ENCODE measurements around the gene CACNB3.

CACNB3 gene

DNA sequence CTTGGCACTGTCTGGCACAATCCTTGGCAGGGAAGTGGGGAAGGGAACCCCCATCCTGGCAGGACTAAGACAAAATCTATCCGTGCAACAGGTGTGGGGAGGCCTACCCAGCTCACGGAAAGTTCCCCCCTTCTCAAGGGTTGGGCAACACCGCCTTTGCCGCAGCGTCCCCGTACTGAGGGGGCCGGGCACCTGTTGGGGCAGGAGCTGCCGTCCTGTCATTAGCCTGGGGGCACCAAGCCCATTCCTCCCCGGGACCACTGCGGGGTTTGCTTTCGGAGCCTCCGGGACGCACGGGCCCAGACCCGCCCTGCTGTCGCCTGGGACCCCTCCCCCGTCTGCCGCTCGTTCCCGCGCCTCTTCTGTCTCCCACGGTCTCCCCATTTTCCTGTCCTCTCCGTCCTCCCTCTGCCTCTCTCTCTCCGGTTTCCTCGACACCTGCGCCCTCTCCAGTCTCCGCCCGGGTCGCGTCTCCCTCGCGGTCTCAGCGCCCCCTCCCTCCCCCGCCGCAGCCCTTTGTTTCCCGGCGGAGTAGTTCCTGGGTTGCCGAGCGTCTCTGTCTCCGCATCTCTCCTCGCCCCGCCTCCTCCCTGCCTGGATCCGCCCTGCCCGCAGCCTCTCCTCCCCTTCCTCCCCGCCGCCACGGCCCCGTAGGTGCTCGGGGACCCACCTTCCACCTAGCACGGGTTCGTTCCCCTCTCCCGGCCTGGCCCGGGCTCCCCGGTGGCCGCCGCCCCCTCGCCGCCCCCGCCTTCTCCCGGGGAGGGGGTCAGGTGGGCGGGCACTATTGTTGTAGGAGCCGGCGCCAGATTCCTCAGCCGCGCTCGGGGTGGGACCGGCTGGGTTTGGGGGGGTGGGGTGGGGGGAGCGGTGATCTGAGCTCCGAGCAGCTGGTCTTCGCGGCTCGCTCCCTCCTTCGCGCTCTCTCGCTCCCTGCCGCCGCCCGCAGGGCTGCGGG, at the start of gene CACNB3:
Gene CACNB3 (plus strand): TSS at position 624 of the 958 bp plus-strand sequence. CDS start 434 bp downstream, outside the sequence.
- peak; percentile 36 to 92 (median 76) for DNase-seq
- intact Hi-C loops (cut with DNase I) = no loop called here

DNA sequence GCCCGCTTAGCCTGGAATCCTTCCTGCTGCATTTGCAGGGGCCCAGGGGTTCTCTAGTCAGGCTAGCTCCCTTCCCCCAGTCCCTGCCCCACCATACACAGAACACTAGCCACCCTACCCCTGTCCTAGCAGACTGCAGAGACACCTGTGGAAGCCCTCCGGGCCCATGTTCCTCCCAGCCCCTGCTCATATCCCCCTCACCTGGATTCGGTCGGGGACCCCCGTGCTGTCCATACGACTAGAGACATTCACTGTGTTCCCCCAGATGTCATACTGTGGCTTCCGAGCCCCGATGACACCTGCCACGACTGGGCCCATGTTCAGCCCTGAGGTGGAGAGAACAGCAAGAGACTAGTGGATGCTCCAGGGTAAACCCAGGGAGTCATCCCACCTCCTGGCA, 49.6 kb upstream of the CACNB3 start:
- intact Hi-C loops (cut with DNase I) = no loop called here
- no peak for DNase-seq

DNA sequence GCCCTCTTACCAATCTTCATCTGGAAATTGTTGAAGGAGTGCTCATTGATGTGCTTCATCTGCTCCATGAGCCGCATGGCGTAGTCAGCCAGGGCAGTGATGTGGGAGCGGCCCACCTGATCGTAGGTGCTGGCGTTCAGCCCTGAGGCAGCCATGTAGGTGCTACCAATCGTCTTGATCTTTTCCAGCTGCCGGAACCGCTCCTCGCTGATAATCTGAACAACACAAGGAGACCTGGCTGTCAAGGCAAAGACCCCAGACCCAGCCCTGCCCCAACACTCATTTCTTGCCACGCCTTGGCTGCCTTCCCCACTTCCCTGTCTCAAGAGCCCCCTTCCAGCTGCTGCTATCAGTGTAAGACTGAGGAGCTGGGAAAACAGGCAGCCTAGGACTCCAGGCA, 47.5 kb upstream of the CACNB3 start:
- intact Hi-C loops (cut with DNase I) = no loop called here
- DNase-seq = no peak

DNA sequence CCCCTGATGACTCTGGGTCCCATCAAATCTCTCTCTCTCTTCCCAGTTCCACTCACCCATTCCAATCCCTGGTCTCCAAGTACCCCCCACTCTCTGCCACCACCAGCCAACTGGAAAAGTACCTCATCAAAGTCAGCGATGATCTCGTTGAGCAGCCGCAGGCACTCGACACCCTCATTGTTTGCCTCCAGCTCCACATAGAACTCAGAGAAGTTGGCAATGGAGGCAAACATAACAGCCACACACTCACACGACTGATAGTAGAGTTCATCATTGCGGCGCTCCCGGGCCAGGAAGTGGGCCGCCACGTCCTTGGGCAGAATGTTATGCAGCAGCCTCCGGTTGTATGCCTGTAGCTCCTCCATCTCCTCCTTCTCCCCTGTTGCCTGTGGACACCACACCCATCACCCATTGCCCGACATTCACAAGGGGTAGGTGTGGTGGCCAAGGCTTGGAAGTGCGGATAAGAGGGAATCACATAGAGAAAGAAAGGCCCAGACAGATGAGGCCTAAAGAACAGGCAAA, 46.6 kb upstream of the CACNB3 start:
- intact Hi-C loops (cut with DNase I) = no loop called here

DNA sequence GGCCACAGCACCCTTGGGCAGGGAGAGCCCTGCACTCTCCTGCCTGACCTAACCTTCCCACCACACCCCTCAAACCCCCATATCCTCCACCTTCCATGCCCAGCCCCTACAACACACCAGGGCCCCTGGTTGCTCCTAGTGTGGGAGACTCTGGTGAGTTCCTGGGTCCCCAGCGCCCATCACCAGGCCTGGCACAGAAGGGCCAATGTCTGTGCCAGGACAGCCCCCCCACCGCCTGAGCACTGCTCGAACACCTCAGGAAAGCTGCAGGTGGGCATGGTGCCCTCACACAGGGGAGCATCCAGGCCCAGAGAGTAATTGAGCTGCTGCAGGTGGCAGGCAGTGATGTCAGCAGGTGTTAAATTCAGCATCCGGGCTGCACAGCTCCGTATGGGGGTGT, 44.6 kb upstream of the CACNB3 start:
- intact Hi-C loops (cut with DNase I) = no loop called here
- no peak for DNase-seq

More for the DNA sequence above, 46.6 kb upstream of the CACNB3 start:
- no peak for DNase-seq

DNA sequence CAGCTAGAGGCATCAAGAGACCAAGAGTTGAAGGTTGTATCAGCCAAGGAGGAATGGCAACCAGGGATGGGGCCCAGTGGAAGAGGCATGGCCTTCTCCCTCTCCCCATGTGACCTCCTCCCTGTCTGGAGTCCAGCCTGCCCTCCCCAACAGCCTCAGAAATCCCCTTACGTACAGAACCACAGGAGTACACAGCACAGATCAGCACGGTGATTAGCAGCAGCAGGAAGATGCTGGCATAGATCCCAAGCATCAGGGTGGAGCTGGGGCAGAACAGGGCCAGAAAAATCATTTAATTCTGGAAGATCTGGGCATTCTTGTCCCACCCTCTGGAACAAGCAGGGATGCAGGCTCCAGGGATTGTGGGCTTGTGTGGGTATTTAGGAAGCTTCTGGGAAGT, 43.8 kb upstream of the CACNB3 start:
- no peak for DNase-seq
- intact Hi-C loops (cut with DNase I) = no loop called here

- intact Hi-C loops (cut with DNase I) = no loop called here
- no peak for DNase-seq
Measured at GRCh38 chr12:48775299-48775698, 43.0 kb upstream of the CACNB3 start.

DNA sequence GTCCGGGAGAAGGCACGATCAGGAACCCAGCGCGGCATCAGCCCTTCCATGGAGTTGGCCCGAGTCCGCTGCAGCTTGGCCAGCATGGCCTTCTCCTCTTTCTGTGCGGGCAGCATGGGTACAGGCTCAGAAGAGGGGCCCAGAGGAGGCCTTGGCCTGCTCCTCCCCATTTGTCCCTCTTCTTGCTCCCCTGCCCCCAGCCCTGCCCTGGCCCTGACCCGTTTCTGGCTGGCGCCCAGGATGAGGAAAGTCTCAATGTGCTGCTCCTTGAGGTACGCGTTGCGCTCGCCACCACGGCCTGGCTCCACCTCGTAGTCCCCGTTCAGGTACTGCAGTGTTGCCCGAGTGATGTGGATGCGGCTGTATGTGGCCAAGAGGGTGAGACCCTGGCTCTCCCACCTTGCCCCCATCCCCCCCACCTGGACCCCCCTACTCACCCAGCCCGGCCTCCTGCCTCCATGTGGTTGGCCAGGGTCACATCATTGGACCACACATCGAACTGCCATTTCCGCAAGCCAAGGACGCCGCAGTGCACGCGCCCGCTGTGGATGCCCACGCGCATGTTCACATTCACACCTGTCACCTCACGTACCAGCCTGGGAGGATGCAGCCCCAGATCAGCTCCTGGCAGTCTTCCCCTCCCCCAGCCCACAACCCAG, 42.2 kb upstream of the CACNB3 start:
- no peak for DNase-seq
- intact Hi-C loops (cut with DNase I) = no loop called here

- no peak for DNase-seq
- intact Hi-C loops (cut with DNase I) = no loop called here
Measured at GRCh38 chr12:48776956-48777355, 41.3 kb upstream of the CACNB3 start.

GRCh38 chr12:48777501-48778400, 40.5 kb upstream of the CACNB3 start:
- intact Hi-C loops (cut with DNase I) = no loop called here

GRCh38 chr12:48779869-48780268, 38.4 kb upstream of the CACNB3 start:
- DNase-seq = no peak
- intact Hi-C loops (cut with DNase I) = no loop called here

More at GRCh38 chr12:48777501-48778400, 40.5 kb upstream of the CACNB3 start:
- no peak for DNase-seq

DNA sequence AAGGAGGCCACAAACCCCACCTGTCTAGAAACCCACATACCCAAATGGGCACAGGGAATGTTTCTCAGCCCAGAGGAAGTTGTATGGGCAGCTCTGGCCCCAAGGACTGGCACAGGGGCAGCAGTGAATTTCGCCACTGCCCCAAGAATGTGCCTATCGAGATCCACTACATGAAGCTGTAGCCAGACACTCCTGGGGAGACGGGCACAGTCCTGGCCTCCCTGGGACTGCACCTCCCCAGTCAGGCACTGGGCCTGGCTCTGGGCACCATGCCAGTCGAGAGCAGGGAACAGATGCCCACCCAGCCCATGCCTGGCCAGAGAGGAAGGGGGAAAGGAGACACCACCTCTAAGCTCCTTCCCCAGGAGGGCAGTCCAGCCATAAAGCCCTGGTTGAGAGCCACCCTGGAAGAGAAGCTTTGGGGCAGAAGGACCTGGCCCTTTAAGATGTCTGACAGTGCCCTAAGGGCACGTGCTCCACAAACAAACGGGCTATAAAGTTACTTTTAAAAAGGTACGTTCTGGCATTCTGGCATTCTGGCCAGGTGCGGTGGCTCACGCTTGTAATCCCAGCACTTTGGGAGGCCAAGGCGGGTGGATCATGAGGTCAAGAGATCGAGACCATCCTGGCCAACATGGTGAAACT, 37.8 kb upstream of the CACNB3 start:
- intact Hi-C loops (cut with DNase I) = no loop called here
- DNase-seq = no peak

GRCh38 chr12:48781750-48782456, 36.4 kb upstream of the CACNB3 start:
- DNase-seq = no peak

GRCh38 chr12:48782457-48783395, 35.6 kb upstream of the CACNB3 start:
- DNase-seq = no peak
- intact Hi-C loops (cut with DNase I) = no loop called here

More at GRCh38 chr12:48781750-48782456, 36.4 kb upstream of the CACNB3 start:
- intact Hi-C loops (cut with DNase I) = no loop called here

GRCh38 chr12:48783432-48783831, 34.9 kb upstream of the CACNB3 start:
- intact Hi-C loops (cut with DNase I) = no loop called here
- no peak for DNase-seq

DNA sequence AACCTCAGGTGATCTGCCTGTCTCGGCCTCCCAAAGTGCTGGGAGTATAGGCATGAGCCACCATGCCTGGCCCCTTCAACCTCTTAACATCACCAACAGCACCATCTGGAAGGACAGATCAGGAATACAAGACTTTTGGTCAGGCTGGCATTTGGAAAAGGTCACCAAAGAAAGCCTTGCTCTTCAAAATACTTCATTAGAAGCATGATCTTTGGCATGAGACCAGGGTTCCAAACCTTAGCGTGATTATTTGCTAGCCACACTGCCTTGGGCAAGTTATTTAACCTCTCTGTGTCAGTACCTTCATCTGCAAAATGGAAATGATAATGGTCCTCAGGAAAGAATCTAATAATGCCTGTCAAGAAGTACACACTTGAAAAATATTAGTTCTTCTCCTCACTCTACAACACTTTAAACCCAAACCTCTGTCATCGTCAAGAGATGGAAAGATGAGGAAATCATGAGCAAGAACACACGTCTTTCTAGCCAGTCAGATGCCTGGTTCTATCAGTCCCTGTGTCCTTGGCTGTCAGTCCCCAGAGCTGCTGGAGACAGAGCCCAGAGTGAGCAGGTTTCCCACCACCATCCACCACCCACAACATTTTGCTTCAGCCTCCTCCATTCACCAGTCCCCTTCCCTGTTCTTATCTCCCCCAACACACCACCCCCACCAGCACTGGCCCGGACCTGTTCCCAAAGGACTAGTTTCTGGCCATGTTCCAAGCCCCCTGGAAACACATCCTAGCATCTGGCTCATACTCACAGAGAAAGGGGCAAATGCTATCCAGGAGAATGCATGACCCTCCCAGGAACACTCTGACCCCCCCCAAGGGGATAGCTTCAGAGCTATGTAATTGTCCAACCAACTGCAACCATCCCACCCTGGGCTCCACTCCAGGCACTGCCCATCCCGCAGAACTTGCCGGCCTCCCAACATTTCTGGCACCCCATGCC, 31.4 kb upstream of the CACNB3 start:
- intact Hi-C loops (cut with DNase I) = no loop called here
- DNase-seq = no peak
